Measurements from ENCODE around the gene RNF213. TPM values are rescaled to one million over a fixed set of nuclear protein-coding genes. Genes with fewer than 3 reads are reported as not detected.

Gene RNF213
- total RNA-seq, 6 experiments from 2014 or later, result 59.1 to 87.7 (median 73.0) TPM

- ATAC-seq (no peak), DNase-seq (no peak)
- peaks cover 0 to 11% (median 3%) of the 10 kb centered on the region in 4 donors for H3K9me3 ChIP-seq
- H3K36me3 ChIP-seq, result peaks cover 0 to 7% (median 0%) of the 10 kb centered on the region in 4 donors
- no peaks in the 10 kb centered on the region for H3K4me1 ChIP-seq
- no peak overlapping the region for H3K27ac ChIP-seq
- intact Hi-C loops (cut with DNase I), result no loop called here
- TF ChIP-seq POLR2A (IDR thresholded peaks at IDR 0.05) (no peak), CTCF (IDR thresholded peaks at IDR 0.05) (no peak)
- H3K27me3 ChIP-seq, result no peaks in the 10 kb centered on the region
- no peak overlapping the region for H3K4me3 ChIP-seq
- 86% methylated on average over 1 of the region's 3 CpGs for WGBS (ENCODE audit: insufficient coverage, low coverage, low lambda C conversion rate, missing lambda C conversion rate)
Observed at GRCh38 chr17:80233202-80233601, 27.4 kb upstream of the RNF213 start.

- no peak overlapping the region for H3K27ac ChIP-seq
- WGBS (ENCODE audit: insufficient coverage, low coverage, low lambda C conversion rate, missing lambda C conversion rate), result 93% methylated on average over 3 of the region's 17 CpGs
Observed at GRCh38 chr17:80236911-80237310, 23.7 kb upstream of the RNF213 start.

DNA sequence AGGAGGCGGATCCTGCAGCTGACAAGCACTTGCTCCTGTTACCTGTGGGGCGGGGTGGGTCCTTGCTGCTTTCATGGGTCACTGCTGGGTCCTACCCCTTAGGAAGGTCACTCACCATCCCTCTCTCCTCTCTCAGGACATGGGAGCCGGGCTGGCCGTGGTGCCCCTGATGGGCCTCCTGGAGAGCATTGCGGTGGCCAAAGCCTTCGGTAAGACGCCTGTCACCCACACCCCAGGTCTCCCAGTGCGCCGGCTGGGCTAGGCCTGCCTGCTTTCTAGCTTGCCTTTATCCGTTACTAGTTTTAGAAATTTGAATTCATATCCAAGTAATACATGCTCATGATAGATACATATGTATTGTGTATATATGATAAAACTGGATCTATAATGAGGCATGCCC is 23.3 kb upstream of the RNF213 start:
- TF ChIP-seq POLR2A (IDR thresholded peaks at IDR 0.05), result no peak
- TF ChIP-seq CTCF (IDR thresholded peaks at IDR 0.05), result no peak
- H3K4me3 ChIP-seq, result no peak overlapping the region
- intact Hi-C loops (cut with DNase I), result no loop called here
- peaks cover 0 to 15% (median 0%) of the 10 kb centered on the region in 4 donors for H3K36me3 ChIP-seq
- peaks cover 0 to 5% (median 1%) of the 10 kb centered on the region in 4 donors for H3K9me3 ChIP-seq
- no peaks in the 10 kb centered on the region for H3K27me3 ChIP-seq
- 100% methylated on average over 1 of the region's 10 CpGs for WGBS (ENCODE audit: insufficient coverage, low coverage, low lambda C conversion rate, missing lambda C conversion rate)
- ATAC-seq, result no peak
- DNase-seq, result no peak
- no peak overlapping the region for H3K27ac ChIP-seq
- no peaks in the 10 kb centered on the region for H3K4me1 ChIP-seq

More at GRCh38 chr17:80236911-80237310, 23.7 kb upstream of the RNF213 start:
- Histone ChIP-seq H3K4me3 (no peak overlapping the region), H3K36me3 (peaks cover 0 to 10% (median 0%) of the 10 kb centered on the region in 4 donors), H3K4me1 (no peaks in the 10 kb centered on the region), H3K9me3 (peaks cover 0 to 10% (median 3%) of the 10 kb centered on the region in 4 donors), H3K27me3 (no peaks in the 10 kb centered on the region)
- ATAC-seq (no peak), DNase-seq (no peak)
- no peak for TF ChIP-seq POLR2A (IDR thresholded peaks at IDR 0.05)
- TF ChIP-seq CTCF (IDR thresholded peaks at IDR 0.05), result no peak
- intact Hi-C loops (cut with DNase I), result no loop called here

- Histone ChIP-seq H3K27ac (no peak overlapping the region), H3K4me1 (no peaks in the 10 kb centered on the region), H3K9me3 (no peaks in the 10 kb centered on the region), H3K27me3 (no peaks in the 10 kb centered on the region), H3K4me3 (no peak overlapping the region), H3K36me3 (peaks cover 0 to 11% (median 2%) of the 10 kb centered on the region in 4 donors)
- ATAC-seq (no peak), DNase-seq (no peak)
- intact Hi-C loops (cut with DNase I), result loop anchor here in 1 of 2 donors (10.0 kb wide), 1 partner anchor 148 kb away; no protein-coding TSS in a partner anchor
- TF ChIP-seq CTCF (IDR thresholded peaks at IDR 0.05) (no peak), POLR2A (IDR thresholded peaks at IDR 0.05) (no peak)
- 91% methylated on average over 7 of the region's 14 CpGs for WGBS (ENCODE audit: insufficient coverage, low coverage, low lambda C conversion rate, missing lambda C conversion rate)
Observed at GRCh38 chr17:80242505-80242904, 18.1 kb upstream of the RNF213 start.
